HG03432 (cell line): ENCODE results near the gene PCDHA11.
"Not testable (repeated sequence)": the region's sequence is repeated elsewhere in the genome, so short reads cannot be mapped to it uniquely, and the experiment has no call there.

Experiments used
- ATAC-seq: cut with Tn5 transposase; IDR thresholded peaks from one replicate; pipeline ENCODE4 v1.9.1; 2021; ENCODE audit warnings: mild to moderate bottlenecking, moderate library complexity; ENCODE audit not compliant: unreplicated experiment

The PCDHA11 gene

GRCh38 chr5:140868721-140869554 is at the start of gene PCDHA11:
PCDHA11 (plus strand) TSS chr5:140868957; CDS start chr5:140869104, 147 bp downstream.
- ATAC-seq, result no peak

GRCh38 chr5:140821375-140822280 is 47.1 kb upstream of the PCDHA11 start, which contains the start of gene PCDHA5:
PCDHA5 (plus strand) TSS chr5:140821613.
- ATAC-seq, result no peak

- ATAC-seq, result no peak
Observed at GRCh38 chr5:140822281-140822629, 46.5 kb upstream of the PCDHA11 start.

- ATAC-seq, result not testable (repeated sequence)
Observed at GRCh38 chr5:140822969-140823368, 45.8 kb upstream of the PCDHA11 start.

GRCh38 chr5:140823475-140823874 is 45.3 kb upstream of the PCDHA11 start:
- no peak for ATAC-seq

- no peak for ATAC-seq
Observed at GRCh38 chr5:140827704-140828361, 40.9 kb upstream of the PCDHA11 start, which contains the start of gene PCDHA6. PCDHA6 (plus strand) TSS chr5:140827960; CDS start chr5:140828092, 132 bp downstream.

GRCh38 chr5:140828362-140828737 is 40.4 kb upstream of the PCDHA11 start:
- ATAC-seq, result no peak

GRCh38 chr5:140829511-140830501 is 39.0 kb upstream of the PCDHA11 start:
- ATAC-seq, result not testable (repeated sequence)

- no peak for ATAC-seq
Observed at GRCh38 chr5:140833993-140834392, 34.8 kb upstream of the PCDHA11 start, which contains the start of gene PCDHA7. PCDHA7 (plus strand) TSS chr5:140834269; CDS start chr5:140834384, 115 bp downstream.

GRCh38 chr5:140834439-140835008 is 34.2 kb upstream of the PCDHA11 start:
- ATAC-seq, result not testable (repeated sequence)

- ATAC-seq, result no peak
Observed at GRCh38 chr5:140835622-140836510, 32.9 kb upstream of the PCDHA11 start.

- no peak for ATAC-seq
Observed at GRCh38 chr5:140840978-140841962, 27.5 kb upstream of the PCDHA11 start, which contains the start of gene PCDHA8. PCDHA8 (plus strand) TSS chr5:140841187; CDS start chr5:140841322, 135 bp downstream.

- ATAC-seq, result no peak
Observed at GRCh38 chr5:140842798-140843733, 25.7 kb upstream of the PCDHA11 start.

- not testable (repeated sequence) for ATAC-seq
Observed at GRCh38 chr5:140848139-140849102, 20.3 kb upstream of the PCDHA11 start, which contains the start of gene PCDHA9. PCDHA9 (plus strand) TSS chr5:140848382; CDS start chr5:140848496, 114 bp downstream.
